IMR-90 (cell line): ENCODE results near the gene ARHGEF12. TPM values are rescaled to one million over a fixed set of nuclear protein-coding genes. Genes with fewer than 3 reads are reported as not detected.

Source experiments
- ATAC-seq: fragments of 200-7000 bp; cut with Tn5 transposase; 2 replicates; pipeline ENCODE4 v1.9.1; 2020; ENCODE audit warnings: low read depth, mild to moderate bottlenecking, moderate library complexity
- BruUV-seq: library from RNA; stranded (reverse); fragments of 400-500 nt; replicated peaks from 2 replicates; lab custom pipeline; 2021; lab: Mats Ljungman, UMichigan
- CTCF ChIA-PET: fragments of 300-600 bp; formaldehyde crosslinking; extraction: SDS; loops from one replicate; lab custom pipeline; 2021; ENCODE audit warnings: antibody characterized with exemption; lab: Yijun Ruan, JAX
- POLR2A ChIA-PET: fragments of 300-600 bp; sonication (Branson Sonifier 250); formaldehyde crosslinking; loops from one replicate; lab custom pipeline; 2022; ENCODE audit warnings: antibody characterized with exemption; ENCODE audit not compliant: unreplicated experiment; lab: Charles Lee
- DNase-seq: peaks from one replicate; pipeline ENCODE4 v3.0.0; 2013
- H2AFZ ChIP-seq: replicated peaks from 2 replicates; pipeline ENCODE3; 2013; ENCODE audit warnings: low read length, mild to moderate bottlenecking; ENCODE audit not compliant: poor library complexity
- H2AK5ac ChIP-seq: 2 replicates; pipeline ENCODE4 v1.6.1; 2013; ENCODE audit warnings: low read depth, low read length, inconsistent platforms
- H2AK9ac ChIP-seq: replicated peaks from 2 replicates; pipeline ENCODE3; 2013; ENCODE audit warnings: mild to moderate bottlenecking, low read depth, low read length, moderate library complexity; ENCODE audit not compliant: poor library complexity
- H2BK120ac ChIP-seq: 2 replicates; pipeline ENCODE4 v1.6.1; 2013; ENCODE audit warnings: low read depth, low read length, inconsistent platforms
- H2BK15ac ChIP-seq: 3 replicates; pipeline ENCODE4 v1.6.1; 2013; ENCODE audit warnings: low read depth, low read length, inconsistent platforms
- H2BK20ac ChIP-seq: 2 replicates; pipeline ENCODE4 v1.6.1; 2013; ENCODE audit warnings: low read depth, mild to moderate bottlenecking, inconsistent platforms, low read length, moderate library complexity
- H2BK5ac ChIP-seq: 2 replicates; pipeline ENCODE4 v1.6.1; 2013; ENCODE audit warnings: mild to moderate bottlenecking, low read depth, low read length, inconsistent platforms; ENCODE audit not compliant: poor library complexity, severe bottlenecking
- H3K14ac ChIP-seq: replicated peaks from 2 replicates; pipeline ENCODE4 v1.6.1; 2013; ENCODE audit warnings: low read depth, low read length, inconsistent platforms
- H3K18ac ChIP-seq: 2 replicates; pipeline ENCODE4 v1.6.1; 2013; ENCODE audit warnings: low read depth, low read length, control low read depth
- H3K23ac ChIP-seq: 2 replicates; pipeline ENCODE4 v1.6.1; 2013; ENCODE audit warnings: low read depth, low read length, inconsistent platforms
- H3K27ac ChIP-seq: 2 replicates; pipeline ENCODE4 v1.5.1; 2013; ENCODE audit warnings: mild to moderate bottlenecking, control low read depth, low read length; ENCODE audit not compliant: insufficient read depth
- H3K27me3 ChIP-seq: 2 replicates; pipeline ENCODE4 v1.6.1; 2013; ENCODE audit warnings: low read length; ENCODE audit not compliant: control insufficient read depth, insufficient read depth
- H3K36me3 ChIP-seq: 2 replicates; pipeline ENCODE4 v1.6.1; 2013; ENCODE audit warnings: low read length, mixed read lengths; ENCODE audit not compliant: control insufficient read depth, insufficient read depth
- H3K4ac ChIP-seq: 2 replicates; pipeline ENCODE4 v1.6.1; 2013; ENCODE audit warnings: low read depth, low read length, inconsistent platforms
- H3K4me1 ChIP-seq: 2 replicates; pipeline ENCODE4 v1.6.1; 2013; ENCODE audit warnings: low read length, mixed read lengths; ENCODE audit not compliant: control insufficient read depth, insufficient read depth
- H3K4me2 ChIP-seq: 2 replicates; pipeline ENCODE4 v1.6.1; 2013; ENCODE audit warnings: low read depth, mild to moderate bottlenecking, control low read depth, low read length, moderate library complexity
- H3K4me3 ChIP-seq: 2 replicates; pipeline ENCODE4 v1.5.1; 2013; ENCODE audit warnings: low read depth, mild to moderate bottlenecking, control low read depth, low read length, moderate library complexity; ENCODE audit not compliant: insufficient read depth
- H3K56ac ChIP-seq: 2 replicates; pipeline ENCODE4 v1.6.1; 2013; ENCODE audit warnings: low read length, inconsistent platforms; ENCODE audit not compliant: insufficient read depth; ENCODE audit errors: extremely low read depth
- H3K79me1 ChIP-seq, 2 experiments: 2 replicates each; pipeline ENCODE4 v1.6.1; 2013; ENCODE audit warnings: low read length in 2 of 2, inconsistent platforms in 1 of 2, low read depth in 1 of 2
- H3K9ac ChIP-seq: 2 replicates; pipeline ENCODE4 v1.6.1; 2013; ENCODE audit warnings: low read depth, low read length, control low read depth
- H3K9me1 ChIP-seq: 2 replicates; pipeline ENCODE4 v1.6.1; 2013; ENCODE audit warnings: low read length, inconsistent platforms; ENCODE audit not compliant: insufficient read depth
- H3K9me3 ChIP-seq: 2 replicates; pipeline ENCODE4 v1.6.1; 2013; ENCODE audit warnings: low read length; ENCODE audit not compliant: control insufficient read depth, insufficient read depth
- H4K20me1 ChIP-seq: 2 replicates; pipeline ENCODE4 v1.6.1; 2013; ENCODE audit warnings: low read length, inconsistent platforms; ENCODE audit not compliant: insufficient read depth
- H4K5ac ChIP-seq: 2 replicates; pipeline ENCODE4 v1.6.1; 2013; ENCODE audit warnings: mild to moderate bottlenecking, low read depth, low read length, control low read depth
- H4K8ac ChIP-seq, 2 experiments: 2 replicates each; pipeline ENCODE4 v1.6.1; 2013; ENCODE audit warnings: low read depth in 2 of 2, low read length in 2 of 2, control low read depth in 1 of 2, inconsistent platforms in 1 of 2
- H4K91ac ChIP-seq: 2 replicates; pipeline ENCODE4 v1.6.1; 2013; ENCODE audit warnings: low read depth, low read length, inconsistent platforms; ENCODE audit not compliant: insufficient read depth
- MAFK ChIP-seq: IDR thresholded peaks from 2 replicates; pipeline ENCODE4 v1.6.1; 2012; ENCODE audit warnings: low read depth, low read length, improper control_type of control experiment
- SMC3 ChIP-seq: fragments of 150-350 bp; IDR thresholded peaks from 2 replicates; pipeline ENCODE4 v1.6.1; 2016; ENCODE audit warnings: low read depth, mild to moderate bottlenecking, antibody characterized with exemption, low read length, moderate library complexity
- WGBS, 2 experiments: methylation state at CpG; one replicate each; pipeline versions ENCODE4 v1.1.5 to v1.1.7; 2013; ENCODE audit warnings: missing lambda C conversion rate in 2 of 2; ENCODE audit not compliant: insufficient read length in 1 of 2; ENCODE audit errors: extremely low coverage in 2 of 2; 5-methylcytosine and 5-hydroxymethylcytosine counted together
- dilution Hi-C: fragments of 300-500 bp; cut with HindIII; formaldehyde crosslinking; loops from one replicate; pipeline ENCODE4 v1.14.3; 2018; ENCODE audit warnings: low sequenced_read_pairs; ENCODE audit not compliant: unreplicated experiment
- in situ Hi-C: fragments of 300-500 bp; cut with MboI; formaldehyde crosslinking; loops from 3 replicates; pipeline ENCODE4 v1.14.3; 2019; ENCODE audit warnings: low sequenced_read_pairs, inconsistent platforms, mixed read lengths
- intact Hi-C: fragments of 100-400 bp; cut with micrococcal nuclease; formaldehyde crosslinking; loops from 2 replicates; pipeline ENCODE4 v1.10.0; 2022
- polyA plus RNA-seq, 3 experiments: library from polyadenylated mRNA; depleted of rRNA; stranded (reverse); fragments of >200 nt; gene quantifications; 2 replicates each; pipeline ENCODE4 v1.2.3, GENCODE V29; 2012; ENCODE audit warnings: low replicate concordance in 1 of 3
- total RNA-seq: library from RNA; depleted of rRNA; stranded (reverse); fragments of >200 nt; gene quantifications from 2 replicates; pipeline ENCODE4 v1.2.3, GENCODE V29; 2012

The ARHGEF12 gene
- total and polyA plus RNA-seq, 2 of the 4 experiments (the other 2 are of a cell fraction): 25.5 to 115 TPM

GRCh38 chr11:120344302-120345004 is 8.2 kb downstream of the ARHGEF12 start:
- H3K14ac ChIP-seq: 0 out of 2 replicates have a peak overlapping the region, but pooled peaks have one; percentile 7
- dilution Hi-C loops (no loop called here), intact Hi-C loops (no loop called here), in situ Hi-C loops (loop anchor here (25.0 kb wide), 1 partner anchor 93 kb away; no protein-coding TSS in a partner anchor)
- peaks cover 8% of the 10 kb centered on the region for H3K4me1 ChIP-seq
- H3K79me1 ChIP-seq: peaks cover 0 to 52% of the 10 kb centered on the region in 2 experiments; a peak in 2 of 4 replicates
- no peak overlapping the region for H3K18ac ChIP-seq
- DNase-seq (peak; percentile 43), ATAC-seq (no peak)
- no TSS peak for BruUV-seq
- no peak overlapping the region for H3K4ac ChIP-seq
- H3K56ac ChIP-seq: no peak overlapping the region
- no peaks in the 10 kb centered on the region for H3K27me3 ChIP-seq
- H3K4me2 ChIP-seq: peak overlapping the region; percentile 31
- ChIA-PET POLR2A (no interaction called here), CTCF (no interaction called here)
- no peak overlapping the region for H2BK5ac ChIP-seq
- H3K9me1 ChIP-seq: peaks cover 7% of the 10 kb centered on the region
- no peak overlapping the region for H3K9ac ChIP-seq
- H4K5ac ChIP-seq: no peak overlapping the region
- no peak overlapping the region for H2AFZ ChIP-seq
- H4K8ac ChIP-seq: no peak overlapping the region
- no peak overlapping the region for H2AK9ac ChIP-seq
- H2BK15ac ChIP-seq: no peak overlapping the region
- H3K23ac ChIP-seq: peak overlapping the region; percentile 2; the same call in 1 of the 2 replicates
- H3K4me3 ChIP-seq: no peak overlapping the region
- peaks cover 85% of the 10 kb centered on the region for H4K20me1 ChIP-seq
- no peak overlapping the region for H2AK5ac ChIP-seq
- no peak overlapping the region for H4K91ac ChIP-seq
- H3K27ac ChIP-seq: no peak overlapping the region
- H3K36me3 ChIP-seq: no peaks in the 10 kb centered on the region
- WGBS, 2 experiments: no CpG with 5 or more reads among the region's 1 CpG
- no peak overlapping the region for H2BK120ac ChIP-seq
- no peak overlapping the region for H2BK20ac ChIP-seq
- no peaks in the 10 kb centered on the region for H3K9me3 ChIP-seq
- no peak for TF ChIP-seq SMC3
- TF ChIP-seq MAFK: 0 out of 2 replicates have a peak, but pooled peaks have one; percentile 37
